Amniotic stem cell (primary cell): ENCODE results near the gene CDC42BPB.

ENCODE experiments used
- DNase-seq: peaks from one replicate; lab custom pipeline; 2025; lab: John Stamatoyannopoulos, UW

Gene CDC42BPB

GRCh38 chr14:102996941-102997340, 60.4 kb downstream of the CDC42BPB start:
- no peak for DNase-seq

- no peak for DNase-seq
Measured at GRCh38 chr14:102994689-102995088, 62.7 kb downstream of the CDC42BPB start.

- peak; percentile 3 for DNase-seq
Measured at GRCh38 chr14:102993523-102993922, 63.8 kb downstream of the CDC42BPB start.

- no peak for DNase-seq
Measured at GRCh38 chr14:102991376-102991775, 66.0 kb downstream of the CDC42BPB start.

GRCh38 chr14:102988054-102988453, 69.3 kb downstream of the CDC42BPB start:
- no peak for DNase-seq

- DNase-seq, result no peak
Measured at GRCh38 chr14:102986810-102987579, 70.4 kb downstream of the CDC42BPB start.

- DNase-seq, result no peak
Measured at GRCh38 chr14:102985665-102986064, 71.7 kb downstream of the CDC42BPB start.

- DNase-seq, result no peak
Measured at GRCh38 chr14:102984336-102985102, 72.8 kb downstream of the CDC42BPB start.

GRCh38 chr14:102983496-102983895, 73.9 kb downstream of the CDC42BPB start:
- DNase-seq, result no peak

GRCh38 chr14:102982852-102983470, 74.4 kb downstream of the CDC42BPB start:
- DNase-seq, result no peak

GRCh38 chr14:102980409-102980810, 76.9 kb downstream of the CDC42BPB start:
- no peak for DNase-seq

- DNase-seq, result no peak
Measured at GRCh38 chr14:102979406-102979805, 77.9 kb downstream of the CDC42BPB start.

- DNase-seq, result no peak
Measured at GRCh38 chr14:102977475-102977874, 79.9 kb downstream of the CDC42BPB start.

- DNase-seq, result no peak
Measured at GRCh38 chr14:102975662-102976061, 81.7 kb downstream of the CDC42BPB start.

- DNase-seq, result no peak
Measured at GRCh38 chr14:102973706-102974285, 83.6 kb downstream of the CDC42BPB start.

GRCh38 chr14:102971836-102972606, 85.3 kb downstream of the CDC42BPB start:
- DNase-seq, result no peak

- no peak for DNase-seq
Measured at GRCh38 chr14:102971314-102971713, 86.0 kb downstream of the CDC42BPB start.

GRCh38 chr14:102970496-102970895, 86.9 kb downstream of the CDC42BPB start:
- DNase-seq, result no peak

GRCh38 chr14:102969901-102970300, 87.4 kb downstream of the CDC42BPB start:
- DNase-seq, result no peak

- no peak for DNase-seq
Measured at GRCh38 chr14:102969060-102969791, 88.1 kb downstream of the CDC42BPB start.

- DNase-seq, result no peak
Measured at GRCh38 chr14:102968306-102968705, 89.0 kb downstream of the CDC42BPB start.
